CD4-positive, CD25-positive, alpha-beta regulatory T cell (primary cell): ENCODE results near the gene SURF2. TPM values are rescaled to one million over a fixed set of nuclear protein-coding genes. Genes with fewer than 3 reads are reported as not detected.
"Not testable (repeated sequence)": the region's sequence is repeated elsewhere in the genome, so short reads cannot be mapped to it uniquely, and the experiment has no call there.

Experiments used
- ATAC-seq, 2 donors: fragments of 150-1000 bp; cut with Tn5 transposase; one replicate each; pipeline ENCODE4 v1.10.0; 2021; ENCODE audit warnings: low read depth in 2 of 2, moderate number of reproducible peaks in 2 of 2, moderate library complexity in 1 of 2
- DNase-seq, 3 donors: peaks; one replicate each; pipeline versions ENCODE4 v3.0.0 to v3.0.0-alpha.2; 2012 to 2022; ENCODE audit warnings: mixed read lengths in 1 of 3
- H3K27ac ChIP-seq: one replicate; pipeline ENCODE4 v1.7.0; 2013; ENCODE audit warnings: mild to moderate bottlenecking, low read length; ENCODE audit not compliant: insufficient read depth, poor library complexity, severe bottlenecking
- H3K27me3 ChIP-seq: one replicate; pipeline ENCODE4 v1.7.0; 2013; ENCODE audit warnings: low read length; ENCODE audit not compliant: control insufficient read depth, insufficient read depth
- H3K36me3 ChIP-seq: one replicate; pipeline ENCODE4 v1.7.0; 2013; ENCODE audit warnings: mild to moderate bottlenecking, low read length, moderate library complexity; ENCODE audit not compliant: control insufficient read depth, insufficient read depth
- H3K4me1 ChIP-seq: 2 replicates; pipeline ENCODE4 v1.7.0; 2013; ENCODE audit warnings: mild to moderate bottlenecking, low read length; ENCODE audit not compliant: insufficient read depth, control insufficient read depth, poor library complexity, severe bottlenecking
- H3K4me3 ChIP-seq: one replicate; pipeline ENCODE4 v1.7.0; 2013; ENCODE audit warnings: low read depth, mild to moderate bottlenecking, low read length, moderate library complexity
- H3K9me3 ChIP-seq, 2 experiments: 1 replicate in 1 of 2; 2 replicates in 1 of 2; pipeline ENCODE4 v1.7.0; 2013; ENCODE audit warnings: low read length in 2 of 2, mild to moderate bottlenecking in 1 of 2, moderate library complexity in 1 of 2; ENCODE audit not compliant: control insufficient read depth in 2 of 2
- H3K27ac Mint-ChIP-seq, 3 donors: one replicate each; pipeline ENCODE4 v1.8.0; 2020 to 2022; ENCODE audit warnings: mild to moderate bottlenecking in 3 of 3, mixed read lengths in 3 of 3, moderate library complexity in 2 of 3
- H3K27me3 Mint-ChIP-seq: one replicate; pipeline ENCODE4 v1.8.0; 2022; ENCODE audit warnings: mild to moderate bottlenecking, mixed read lengths
- H3K36me3 Mint-ChIP-seq: one replicate; pipeline ENCODE4 v1.8.0; 2020; ENCODE audit warnings: mixed read lengths
- H3K4me1 Mint-ChIP-seq, 4 donors: one replicate each; pipeline ENCODE4 v1.8.0; 2020 to 2022; ENCODE audit warnings: mixed read lengths in 4 of 4, mild to moderate bottlenecking in 1 of 4
- H3K4me3 Mint-ChIP-seq, 4 donors: one replicate each; pipeline ENCODE4 v1.8.0; 2020 to 2022; ENCODE audit warnings: mild to moderate bottlenecking in 4 of 4, mixed read lengths in 4 of 4, moderate library complexity in 3 of 4
- H3K9me3 Mint-ChIP-seq, 7 donors: one replicate each; pipeline ENCODE4 v1.8.0; 2020 to 2022; ENCODE audit warnings: mixed read lengths in 7 of 7, mild to moderate bottlenecking in 3 of 7, moderate library complexity in 2 of 7
- polyA plus RNA-seq, 4 donors: library from polyadenylated mRNA; unstranded; fragments of 300-500 nt; fragmentation: Illumina TruSeq; gene quantifications; one replicate each; pipeline ENCODE4 v1.2.3, GENCODE V29; 2021
- total RNA-seq: library from RNA; stranded (reverse); gene quantifications from one replicate; pipeline ENCODE4 v1.2.3, GENCODE V29; 2022

Gene SURF2
- total and polyA plus RNA-seq, 5 donors from 2014 or later = 24.3 to 47.1 (median 34.6) TPM

- H3K27me3 Mint-ChIP-seq = peaks cover 4% of the 10 kb centered on the region
- Histone ChIP-seq H3K9me3 (no peaks in the 10 kb centered on the region), H3K4me1 (no peaks in the 10 kb centered on the region), H3K4me3 (no peak overlapping the region), H3K27ac (no peak overlapping the region), H3K36me3 (no peaks in the 10 kb centered on the region), H3K27me3 (no peaks in the 10 kb centered on the region)
- H3K4me3 Mint-ChIP-seq = no peak overlapping the region
- no peak for ATAC-seq
- no peak for DNase-seq
- H3K4me1 Mint-ChIP-seq = no peaks in the 10 kb centered on the region
- no peak overlapping the region for H3K27ac Mint-ChIP-seq
- peaks cover 0 to 1% (median 0%) of the 10 kb centered on the region in 7 donors for H3K9me3 Mint-ChIP-seq
- H3K36me3 Mint-ChIP-seq = no peaks in the 10 kb centered on the region
These were observed 34.4 kb downstream of the SURF2 start for GRCh38 chr9:133390713-133391112.

GRCh38 chr9:133391449-133391848 lies 35.1 kb downstream of the SURF2 start:
- not testable (repeated sequence) for H3K9me3 Mint-ChIP-seq, H3K27me3 Mint-ChIP-seq, H3K9me3 ChIP-seq, H3K27ac ChIP-seq, H3K27me3 ChIP-seq, H3K4me1 ChIP-seq, H3K36me3 ChIP-seq, DNase-seq, H3K4me3 Mint-ChIP-seq, H3K27ac Mint-ChIP-seq, H3K36me3 Mint-ChIP-seq, ATAC-seq, H3K4me1 Mint-ChIP-seq, H3K4me3 ChIP-seq

GRCh38 chr9:133392308-133392707 lies 36.0 kb downstream of the SURF2 start:
- H3K27ac Mint-ChIP-seq, H3K4me3 Mint-ChIP-seq, H3K9me3 Mint-ChIP-seq, H3K9me3 ChIP-seq, DNase-seq, H3K4me3 ChIP-seq, ATAC-seq, H3K27me3 Mint-ChIP-seq, H3K4me1 ChIP-seq, H3K27me3 ChIP-seq, H3K36me3 ChIP-seq, H3K4me1 Mint-ChIP-seq, H3K27ac ChIP-seq, H3K36me3 Mint-ChIP-seq: not testable (repeated sequence)

GRCh38 chr9:133393399-133393798 lies 37.0 kb downstream of the SURF2 start:
- H3K27me3 ChIP-seq = no peaks in the 10 kb centered on the region
- H3K36me3 ChIP-seq = no peaks in the 10 kb centered on the region
- no peaks in the 10 kb centered on the region for H3K9me3 ChIP-seq
- no peaks in the 10 kb centered on the region for H3K36me3 Mint-ChIP-seq
- no peak for ATAC-seq
- peaks cover 4% of the 10 kb centered on the region for H3K27me3 Mint-ChIP-seq
- H3K4me3 Mint-ChIP-seq = no peak overlapping the region
- no peak overlapping the region for H3K27ac ChIP-seq
- peaks cover 0 to 4% (median 0%) of the 10 kb centered on the region in 4 donors for H3K4me1 Mint-ChIP-seq
- no peak overlapping the region for H3K27ac Mint-ChIP-seq
- no peak for DNase-seq
- H3K4me1 ChIP-seq = no peaks in the 10 kb centered on the region
- no peak overlapping the region for H3K4me3 ChIP-seq
- peaks cover 0 to 1% (median 0%) of the 10 kb centered on the region in 7 donors for H3K9me3 Mint-ChIP-seq

- no peak overlapping the region for H3K27ac ChIP-seq
- ATAC-seq (no peak), DNase-seq (no peak)
These were observed 38.4 kb downstream of the SURF2 start for GRCh38 chr9:133394687-133395271.

GRCh38 chr9:133396952-133397351 lies 40.6 kb downstream of the SURF2 start:
- no peak overlapping the region for H3K27ac Mint-ChIP-seq
- H3K4me3 Mint-ChIP-seq = no peak overlapping the region

More at GRCh38 chr9:133394687-133395271, 38.4 kb downstream of the SURF2 start:
- H3K9me3 Mint-ChIP-seq = no peaks in the 10 kb centered on the region
- no peak overlapping the region for H3K27ac Mint-ChIP-seq
- H3K36me3 Mint-ChIP-seq = no peaks in the 10 kb centered on the region
- no peaks in the 10 kb centered on the region for H3K27me3 ChIP-seq
- H3K4me3 ChIP-seq = no peak overlapping the region
- no peak overlapping the region for H3K4me3 Mint-ChIP-seq
- no peaks in the 10 kb centered on the region for H3K9me3 ChIP-seq
- H3K36me3 ChIP-seq = no peaks in the 10 kb centered on the region
- H3K4me1 ChIP-seq = no peaks in the 10 kb centered on the region
- peaks cover 4% of the 10 kb centered on the region for H3K27me3 Mint-ChIP-seq
- peaks cover 0 to 4% (median 0%) of the 10 kb centered on the region in 4 donors for H3K4me1 Mint-ChIP-seq

GRCh38 chr9:133397370-133397769 lies 41.0 kb downstream of the SURF2 start:
- no peak for ATAC-seq
- peak overlapping the region in 1 of 3 donors; percentile 78 for H3K27ac Mint-ChIP-seq
- no peak for DNase-seq

More at GRCh38 chr9:133396952-133397351, 40.6 kb downstream of the SURF2 start:
- H3K4me1 Mint-ChIP-seq = peaks cover 0 to 4% (median 0%) of the 10 kb centered on the region in 4 donors
- Histone ChIP-seq H3K36me3 (no peaks in the 10 kb centered on the region), H3K27me3 (no peaks in the 10 kb centered on the region), H3K27ac (no peak overlapping the region), H3K4me3 (no peak overlapping the region), H3K9me3 (no peaks in the 10 kb centered on the region), H3K4me1 (no peaks in the 10 kb centered on the region)
- no peaks in the 10 kb centered on the region for H3K36me3 Mint-ChIP-seq
- H3K9me3 Mint-ChIP-seq = no peaks in the 10 kb centered on the region
- ATAC-seq (no peak), DNase-seq (no peak)
- H3K27me3 Mint-ChIP-seq = peaks cover 4% of the 10 kb centered on the region

GRCh38 chr9:133397895-133398294 lies 41.5 kb downstream of the SURF2 start:
- Mint-ChIP-seq H3K4me1 (peaks cover 0 to 4% (median 0%) of the 10 kb centered on the region in 4 donors), H3K36me3 (no peaks in the 10 kb centered on the region), H3K27me3 (peaks cover 4% of the 10 kb centered on the region), H3K27ac (no peak overlapping the region), H3K9me3 (no peaks in the 10 kb centered on the region), H3K4me3 (no peak overlapping the region)
- H3K36me3 ChIP-seq = no peaks in the 10 kb centered on the region
- no peak overlapping the region for H3K27ac ChIP-seq
- H3K27me3 ChIP-seq = no peaks in the 10 kb centered on the region
- no peak overlapping the region for H3K4me3 ChIP-seq
- no peak for ATAC-seq
- no peaks in the 10 kb centered on the region for H3K9me3 ChIP-seq
- H3K4me1 ChIP-seq = no peaks in the 10 kb centered on the region
- no peak for DNase-seq

More at GRCh38 chr9:133397370-133397769, 41.0 kb downstream of the SURF2 start:
- no peaks in the 10 kb centered on the region for H3K9me3 Mint-ChIP-seq
- Histone ChIP-seq H3K9me3 (no peaks in the 10 kb centered on the region), H3K36me3 (no peaks in the 10 kb centered on the region), H3K27me3 (no peaks in the 10 kb centered on the region), H3K4me1 (no peaks in the 10 kb centered on the region), H3K27ac (no peak overlapping the region), H3K4me3 (no peak overlapping the region)
- H3K4me1 Mint-ChIP-seq = peaks cover 0 to 4% (median 0%) of the 10 kb centered on the region in 4 donors
- no peak overlapping the region for H3K4me3 Mint-ChIP-seq
- H3K27me3 Mint-ChIP-seq = peaks cover 4% of the 10 kb centered on the region
- H3K36me3 Mint-ChIP-seq = no peaks in the 10 kb centered on the region
